MM.1S (cell line): ENCODE results near the gene APLN.

Source experiments
- DNase-seq: peaks from one replicate; pipeline ENCODE4 v3.0.0-alpha.2; 2015
- H2AFZ ChIP-seq: fragments of 300-600 bp; sonication (generic); 2 replicates; pipeline ENCODE4 v1.6.0; 2016; ENCODE audit warnings: antibody characterized with exemption, low read length
- H3F3A ChIP-seq: fragments of 300-600 bp; sonication (generic); 2 replicates; pipeline ENCODE4 v1.6.1; 2016; ENCODE audit warnings: mild to moderate bottlenecking, antibody characterized with exemption, low read length, moderate library complexity, mixed read lengths; ENCODE audit not compliant: insufficient read depth
- H3K27ac ChIP-seq: fragments of 300-600 bp; sonication (generic); 2 replicates; pipeline ENCODE4 v1.5.1; 2016; ENCODE audit warnings: mild to moderate bottlenecking, low read length
- H3K27me3 ChIP-seq: fragments of 300-600 bp; sonication (generic); replicated peaks from 2 replicates; pipeline ENCODE4 v1.6.0; 2016; ENCODE audit warnings: low read length; ENCODE audit not compliant: insufficient read depth
- H3K36me3 ChIP-seq: fragments of 300-600 bp; sonication (generic); replicated peaks from 2 replicates; pipeline ENCODE4 v1.6.1; 2016; ENCODE audit warnings: mild to moderate bottlenecking, low read length, mixed read lengths; ENCODE audit not compliant: insufficient read depth
- H3K4me1 ChIP-seq: fragments of 300-600 bp; sonication (generic); 2 replicates; pipeline ENCODE4 v1.6.1; 2016; ENCODE audit warnings: low read length, mixed read lengths
- H3K4me2 ChIP-seq: fragments of 300-600 bp; sonication (generic); 2 replicates; pipeline ENCODE4 v1.6.0; 2016; ENCODE audit warnings: low read depth, low read length
- H3K4me3 ChIP-seq: fragments of 300-600 bp; sonication (generic); 2 replicates; pipeline ENCODE4 v1.5.1; 2016; ENCODE audit warnings: low read length, mixed read lengths
- H3K79me2 ChIP-seq: fragments of 300-600 bp; sonication (generic); 2 replicates; pipeline ENCODE4 v1.6.1; 2016; ENCODE audit warnings: mixed run types, low read length, mixed read lengths
- H3K9ac ChIP-seq: fragments of 300-600 bp; sonication (generic); 2 replicates; pipeline ENCODE4 v1.6.1; 2016; ENCODE audit warnings: low read length, mixed read lengths
- H3K9me2 ChIP-seq: fragments of 300-600 bp; sonication (generic); replicated peaks from 2 replicates; pipeline ENCODE4 v1.6.1; 2016; ENCODE audit warnings: mild to moderate bottlenecking, low read length, mixed read lengths; ENCODE audit not compliant: insufficient read depth
- H3K9me3 ChIP-seq: fragments of 300-600 bp; sonication (generic); replicated peaks from 2 replicates; pipeline ENCODE4 v1.6.1; 2016; ENCODE audit warnings: mild to moderate bottlenecking, low read length, mixed read lengths; ENCODE audit not compliant: insufficient read depth
- H4K20me1 ChIP-seq: fragments of 300-600 bp; sonication (generic); 2 replicates; pipeline ENCODE4 v1.6.1; 2016; ENCODE audit warnings: mild to moderate bottlenecking, low read length, moderate library complexity, mixed read lengths; ENCODE audit not compliant: insufficient read depth
- CTCF ChIP-seq: fragments of 300-600 bp; sonication (generic); IDR thresholded peaks from 2 replicates; pipeline ENCODE4 v1.5.1; 2016; ENCODE audit warnings: antibody characterized with exemption, low read length, mixed read lengths
- EZH2 ChIP-seq: fragments of 300-600 bp; sonication (generic); optimal IDR thresholded peaks from 2 replicates; pipeline ENCODE3; 2017; ENCODE audit warnings: low read depth, mild to moderate bottlenecking, antibody characterized with exemption, low read length, mixed read lengths
- EZH2phosphoT487 ChIP-seq: fragments of 300-600 bp; sonication (generic); IDR thresholded peaks from 2 replicates; pipeline ENCODE4 v1.6.1; 2018; ENCODE audit warnings: antibody characterized with exemption, low read length

Gene APLN

GRCh38 chrX:129618997-129619396, 35.8 kb downstream of the APLN start:
- no peaks in the 10 kb centered on the region for H3K9me2 ChIP-seq
- H3K27me3 ChIP-seq: no peaks in the 10 kb centered on the region
- TF ChIP-seq EZH2 (no peak), EZH2phosphoT487 (no peak), CTCF (no peak)
- H3K4me2 ChIP-seq: no peak overlapping the region
- no peaks in the 10 kb centered on the region for H3K79me2 ChIP-seq
- no peak for DNase-seq
- H3K9me3 ChIP-seq: no peaks in the 10 kb centered on the region
- H3K36me3 ChIP-seq: no peaks in the 10 kb centered on the region
- no peaks in the 10 kb centered on the region for H3F3A ChIP-seq
- H3K4me1 ChIP-seq: no peaks in the 10 kb centered on the region
- H3K27ac ChIP-seq: no peak overlapping the region
- no peak overlapping the region for H3K4me3 ChIP-seq
- H4K20me1 ChIP-seq: no peaks in the 10 kb centered on the region
- no peak overlapping the region for H3K9ac ChIP-seq
- H2AFZ ChIP-seq: no peak overlapping the region

DNA sequence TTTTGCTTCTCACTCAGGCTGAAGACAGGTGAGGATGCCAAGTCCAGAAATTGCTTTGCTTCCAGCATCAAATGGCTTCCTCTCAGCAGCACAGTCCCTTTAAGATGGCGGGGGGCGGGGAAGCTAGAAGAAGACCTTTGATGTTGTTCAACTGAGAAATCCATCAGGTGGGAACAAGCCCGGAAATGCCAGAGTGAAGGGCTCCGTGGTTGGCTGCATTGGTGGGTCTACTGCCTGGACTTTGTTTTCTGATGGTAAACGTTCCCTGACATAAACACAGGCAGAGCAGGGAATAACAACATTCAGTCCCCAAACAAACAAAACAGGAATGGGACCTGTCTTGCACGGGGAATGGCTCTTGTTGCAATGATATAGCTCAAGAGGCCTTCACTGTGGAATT, 37.3 kb downstream of the APLN start:
- Histone ChIP-seq H3K36me3 (no peaks in the 10 kb centered on the region), H4K20me1 (no peaks in the 10 kb centered on the region), H3K9me2 (no peaks in the 10 kb centered on the region), H3K4me3 (no peak overlapping the region), H3K9ac (no peak overlapping the region), H3K27me3 (no peaks in the 10 kb centered on the region), H3K4me1 (peaks cover 6% of the 10 kb centered on the region), H2AFZ (no peak overlapping the region), H3K27ac (no peak overlapping the region), H3K4me2 (no peak overlapping the region), H3K79me2 (no peaks in the 10 kb centered on the region), H3K9me3 (no peaks in the 10 kb centered on the region), H3F3A (no peaks in the 10 kb centered on the region)
- DNase-seq: no peak
- TF ChIP-seq CTCF (no peak), EZH2 (no peak), EZH2phosphoT487 (no peak)

- no peak overlapping the region for H2AFZ ChIP-seq
- no peaks in the 10 kb centered on the region for H4K20me1 ChIP-seq
- no peaks in the 10 kb centered on the region for H3F3A ChIP-seq
- H3K9me3 ChIP-seq: no peaks in the 10 kb centered on the region
- TF ChIP-seq CTCF: no peak
- TF ChIP-seq EZH2: no peak
- no peak for TF ChIP-seq EZH2phosphoT487
- no peak overlapping the region for H3K9ac ChIP-seq
- H3K4me1 ChIP-seq: peaks cover 6% of the 10 kb centered on the region
- H3K27ac ChIP-seq: no peak overlapping the region
- no peak overlapping the region for H3K4me3 ChIP-seq
- no peaks in the 10 kb centered on the region for H3K9me2 ChIP-seq
- no peak overlapping the region for H3K4me2 ChIP-seq
- H3K27me3 ChIP-seq: no peaks in the 10 kb centered on the region
- H3K36me3 ChIP-seq: no peaks in the 10 kb centered on the region
- DNase-seq: no peak
- no peaks in the 10 kb centered on the region for H3K79me2 ChIP-seq
These were observed 40.1 kb downstream of the APLN start for GRCh38 chrX:129614481-129615255.
